HEK293 (cell line): Measurements from ENCODE around the gene RASSF1.

Experiments used
- BCL11A ChIP-seq: fragments of 450-650 bp; formaldehyde crosslinking; IDR thresholded peaks from 2 replicates; pipeline ENCODE4 v1.5.1; 2016; ENCODE audit warnings: low read depth, missing biosample characterization, missing genetic modification characterization
- KLF16 ChIP-seq: fragments of 450-650 bp; formaldehyde crosslinking; IDR thresholded peaks from 2 replicates; pipeline ENCODE4 v1.5.1; 2017; ENCODE audit warnings: missing biosample characterization, missing genetic modification characterization
- MYNN ChIP-seq: fragments of 450-650 bp; formaldehyde crosslinking; IDR thresholded peaks from 2 replicates; pipeline ENCODE4 v1.5.1; 2016; ENCODE audit warnings: missing biosample characterization, missing genetic modification characterization, borderline replicate concordance
- OSR2 ChIP-seq: fragments of 450-650 bp; formaldehyde crosslinking; IDR thresholded peaks from 2 replicates; pipeline ENCODE4 v1.5.1; 2016; ENCODE audit warnings: missing biosample characterization, missing genetic modification characterization
- OVOL3 ChIP-seq: fragments of 450-650 bp; formaldehyde crosslinking; IDR thresholded peaks from 2 replicates; pipeline ENCODE4 v1.5.1; 2016; ENCODE audit warnings: missing biosample characterization, missing genetic modification characterization
- PRDM10 ChIP-seq: fragments of 450-650 bp; formaldehyde crosslinking; IDR thresholded peaks from 2 replicates; pipeline ENCODE4 v1.5.1; 2016; ENCODE audit warnings: missing biosample characterization, missing genetic modification characterization
- PRDM2 ChIP-seq: fragments of 450-650 bp; formaldehyde crosslinking; IDR thresholded peaks from 2 replicates; pipeline ENCODE4 v1.5.1; 2016; ENCODE audit warnings: missing biosample characterization, missing genetic modification characterization, borderline replicate concordance
- PRDM6 ChIP-seq: fragments of 450-650 bp; formaldehyde crosslinking; IDR thresholded peaks from 2 replicates; pipeline ENCODE4 v1.5.1; 2017; ENCODE audit warnings: missing biosample characterization, missing genetic modification characterization
- ZBTB44 ChIP-seq: fragments of 450-650 bp; IDR thresholded peaks from 2 replicates; pipeline ENCODE4 v1.5.1; 2018; ENCODE audit warnings: missing biosample characterization, mild to moderate bottlenecking, missing genetic modification characterization
- ZEB2 ChIP-seq: fragments of 450-650 bp; formaldehyde crosslinking; IDR thresholded peaks from 2 replicates; pipeline ENCODE4 v1.5.1; 2016; ENCODE audit warnings: missing biosample characterization, missing genetic modification characterization
- ZNF121 ChIP-seq: fragments of 450-650 bp; formaldehyde crosslinking; IDR thresholded peaks from 2 replicates; pipeline ENCODE4 v1.5.1; 2016; ENCODE audit warnings: missing biosample characterization, missing genetic modification characterization
- ZNF140 ChIP-seq: fragments of 450-650 bp; formaldehyde crosslinking; IDR thresholded peaks from 2 replicates; pipeline ENCODE4 v1.5.1; 2016; ENCODE audit warnings: missing biosample characterization, missing genetic modification characterization
- ZNF155 ChIP-seq: fragments of 450-650 bp; formaldehyde crosslinking; IDR thresholded peaks from 2 replicates; pipeline ENCODE4 v1.5.1; 2016; ENCODE audit warnings: missing biosample characterization, missing genetic modification characterization
- ZNF26 ChIP-seq: fragments of 450-650 bp; formaldehyde crosslinking; IDR thresholded peaks from 2 replicates; pipeline ENCODE4 v1.5.1; 2016; ENCODE audit warnings: missing biosample characterization, missing genetic modification characterization
- ZNF324 ChIP-seq: fragments of 450-650 bp; formaldehyde crosslinking; IDR thresholded peaks from 2 replicates; pipeline ENCODE4 v1.5.1; 2016; ENCODE audit warnings: missing biosample characterization, missing genetic modification characterization
- ZNF449 ChIP-seq: fragments of 450-650 bp; formaldehyde crosslinking; IDR thresholded peaks from 2 replicates; pipeline ENCODE4 v1.5.1; 2017; ENCODE audit warnings: missing biosample characterization, mild to moderate bottlenecking, missing genetic modification characterization, moderate library complexity
- ZNF514 ChIP-seq: fragments of 450-650 bp; formaldehyde crosslinking; IDR thresholded peaks from 2 replicates; pipeline ENCODE4 v1.5.1; 2016; ENCODE audit warnings: missing biosample characterization, missing genetic modification characterization
- ZNF561 ChIP-seq: fragments of 450-650 bp; IDR thresholded peaks from 2 replicates; pipeline ENCODE4 v1.5.1; 2018; ENCODE audit warnings: missing biosample characterization, missing genetic modification characterization, borderline replicate concordance
- ZNF585B ChIP-seq: fragments of 450-650 bp; formaldehyde crosslinking; IDR thresholded peaks from 2 replicates; pipeline ENCODE4 v1.5.1; 2016; ENCODE audit warnings: missing biosample characterization, missing genetic modification characterization
- ZNF664 ChIP-seq: fragments of 450-650 bp; formaldehyde crosslinking; IDR thresholded peaks from 2 replicates; pipeline ENCODE4 v1.5.1; 2016; ENCODE audit warnings: missing biosample characterization, missing genetic modification characterization
- ZNF704 ChIP-seq: fragments of 450-650 bp; formaldehyde crosslinking; IDR thresholded peaks from 2 replicates; pipeline ENCODE4 v1.5.1; 2016; ENCODE audit warnings: missing biosample characterization, missing genetic modification characterization
- ZXDB ChIP-seq: fragments of 450-650 bp; formaldehyde crosslinking; IDR thresholded peaks from 2 replicates; pipeline ENCODE4 v1.5.1; 2016; ENCODE audit warnings: missing biosample characterization, missing genetic modification characterization

RASSF1 gene

GRCh38 chr3:50337175-50337861, 3.3 kb downstream of the RASSF1 start (continued):
- TF ChIP-seq ZNF449 (tag by site-specific recombination) (no peak), ZNF26 (tag by site-specific recombination) (no peak), OSR2 (tag by site-specific recombination) (no peak), ZNF324 (tag by site-specific recombination) (no peak), ZBTB44 (tag by site-specific recombination) (no peak), ZNF561 (tag by site-specific recombination) (no peak), ZNF140 (tag by site-specific recombination) (no peak), ZNF704 (tag by site-specific recombination) (no peak), ZNF664 (no peak), ZNF155 (tag by site-specific recombination) (no peak), OVOL3 (tag by site-specific recombination) (peak; percentile 79), ZNF585B (tag by site-specific recombination) (0 out of 2 replicates have a peak, but pooled peaks have one; percentile 8), ZXDB (tag by site-specific recombination) (peak; percentile 46; the same call in 1 of the 2 replicates), PRDM2 (tag by site-specific recombination) (no peak), KLF16 (tag by site-specific recombination) (0 out of 2 replicates have a peak, but pooled peaks have one; percentile 55), ZNF121 (tag by site-specific recombination) (no peak), MYNN (tag by site-specific recombination) (no peak), ZNF514 (tag by site-specific recombination) (no peak), PRDM10 (tag by site-specific recombination) (peak; percentile 19; the same call in 1 of the 2 replicates), PRDM6 (tag by site-specific recombination) (no peak), BCL11A (tag by site-specific recombination) (no peak), ZEB2 (tag by site-specific recombination) (peak; percentile 80)
